Measurements from ENCODE around the gene PTPN21. TPM values are rescaled to one million over a fixed set of nuclear protein-coding genes. Genes with fewer than 3 reads are reported as not detected.

The PTPN21 gene
- 18.1 TPM for total RNA-seq

DNA sequence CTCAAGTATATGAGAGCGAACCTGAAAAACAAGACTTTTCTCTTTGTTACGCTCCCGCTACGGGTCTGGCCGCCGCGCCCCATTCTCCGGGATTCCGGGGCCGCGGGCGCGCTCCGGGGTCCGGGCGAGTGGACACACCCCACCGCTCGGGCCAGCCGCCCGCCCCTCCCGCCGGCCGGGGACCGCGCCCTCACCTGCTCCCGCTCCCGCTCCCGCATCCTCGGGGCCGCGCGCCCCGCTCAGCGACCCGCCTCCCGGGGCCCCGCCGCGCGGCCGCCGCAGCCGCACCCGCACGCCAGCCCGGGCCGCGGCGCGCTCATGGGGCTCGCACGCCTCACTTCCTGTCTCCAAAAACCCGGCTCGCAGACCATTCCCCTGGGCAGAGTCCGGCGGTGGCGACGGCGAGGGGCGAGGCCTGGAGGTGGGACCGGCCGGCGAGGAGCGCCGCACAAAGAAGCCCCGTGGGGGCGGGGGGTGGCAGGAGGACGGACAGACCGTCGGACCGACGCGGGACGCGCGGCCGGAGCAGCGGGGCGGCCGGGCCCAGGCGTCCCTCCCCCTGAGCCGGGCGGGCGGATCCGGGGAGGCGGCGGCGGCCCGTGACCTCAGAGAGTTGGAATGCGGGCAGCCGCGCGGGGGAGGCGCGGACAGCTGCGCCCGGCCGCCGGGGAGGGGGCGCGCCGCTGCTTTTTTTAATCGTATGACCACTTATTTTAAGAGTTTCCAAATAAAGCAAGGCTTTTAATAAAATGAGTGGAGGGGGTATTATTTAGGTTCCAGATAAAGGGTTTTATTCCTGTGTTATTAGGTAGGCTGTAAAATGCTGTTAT is at the start of gene PTPN21:
Gene PTPN21 (minus strand): TSS at position 551 of the 830 bp plus-strand sequence. CDS start 4,590 bp downstream, outside the sequence.
- H3K27ac ChIP-seq: peak within 1 kb of the TSS; percentile 90 to 96
- H3K27me3 ChIP-seq: no peaks in the 10 kb centered on the region
- H3K4me1 ChIP-seq: peaks cover 9 to 16% of the 10 kb centered on the region in 2 donors
- no peak for TF ChIP-seq CTCF (IDR thresholded peaks at IDR 0.05)
- peaks cover 4 to 5% of the 10 kb centered on the region in 2 donors for H3K36me3 ChIP-seq
- intact Hi-C loops (cut with DNase I): loop anchor here (2.0 to 10.0 kb wide), 6 partner anchors 62 to 1700 kb away; partner anchors contain the start of genes GALC, PSMC1, SPATA7 and TDP1
- DNase-seq (ENCODE audit: low spot score in 2 of 2): peak in 1 of 2 donors; percentile 88
- H3K4me3 ChIP-seq: peak within 1 kb of the TSS; percentile 93 to 94
- H3K9me3 ChIP-seq: no peaks in the 10 kb centered on the region

GRCh38 chr14:88604212-88604611 is 49.4 kb upstream of the PTPN21 start:
- peaks cover 73 to 82% of the 10 kb centered on the region in 2 donors for H3K36me3 ChIP-seq
- no peak overlapping the region for H3K27ac ChIP-seq
- TF ChIP-seq CTCF (IDR thresholded peaks at IDR 0.05): no peak
- H3K4me1 ChIP-seq: no peaks in the 10 kb centered on the region
- H3K4me3 ChIP-seq: no peak overlapping the region
- DNase-seq (ENCODE audit: low spot score in 2 of 2): no peak
- H3K27me3 ChIP-seq: no peaks in the 10 kb centered on the region
- H3K9me3 ChIP-seq: no peaks in the 10 kb centered on the region
- intact Hi-C loops (cut with DNase I): no loop called here

DNA sequence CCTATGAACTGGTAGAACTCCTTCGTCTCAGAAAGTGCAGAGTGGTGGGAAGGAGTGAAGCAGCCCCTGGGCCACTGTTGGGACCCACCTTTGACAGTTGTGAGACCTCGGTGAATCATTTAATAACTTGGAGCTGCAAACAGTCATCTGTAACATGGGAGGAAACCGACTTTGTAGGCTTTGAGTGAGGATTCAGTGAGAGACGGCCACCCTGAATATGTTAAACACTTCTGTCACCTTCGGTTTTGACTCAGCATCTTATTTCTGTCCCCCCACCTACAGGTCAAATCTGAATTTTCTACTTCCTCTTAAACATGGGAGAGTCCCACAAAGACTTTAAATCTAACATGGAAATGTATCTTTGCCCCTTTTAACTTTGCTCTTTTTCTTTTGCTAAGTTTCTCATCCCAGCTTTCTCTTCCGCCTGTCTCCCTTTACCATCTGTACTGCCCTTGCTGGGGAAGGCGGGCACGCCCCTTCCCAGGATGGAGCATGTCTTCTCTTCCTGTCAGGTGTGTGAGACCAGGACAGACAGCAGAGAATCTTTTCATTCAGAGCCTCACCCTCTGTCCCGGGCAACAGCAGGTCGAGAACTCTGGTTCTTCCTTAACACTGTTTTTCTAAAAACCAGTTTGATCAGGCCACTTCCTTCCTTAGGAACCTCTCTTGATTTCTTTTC is 45.1 kb upstream of the PTPN21 start:
- no peak for TF ChIP-seq CTCF (IDR thresholded peaks at IDR 0.05)
- Histone ChIP-seq H3K27me3 (no peaks in the 10 kb centered on the region), H3K4me1 (no peaks in the 10 kb centered on the region), H3K36me3 (peaks cover 73 to 78% of the 10 kb centered on the region in 2 donors), H3K4me3 (no peak overlapping the region), H3K27ac (no peak overlapping the region), H3K9me3 (no peaks in the 10 kb centered on the region)
- DNase-seq (ENCODE audit: low spot score in 2 of 2): no peak
- intact Hi-C loops (cut with DNase I): no loop called here

GRCh38 chr14:88599326-88599725 is 44.5 kb upstream of the PTPN21 start:
- Histone ChIP-seq H3K27me3 (no peaks in the 10 kb centered on the region), H3K4me1 (no peaks in the 10 kb centered on the region), H3K36me3 (peaks cover 71 to 74% of the 10 kb centered on the region in 2 donors), H3K9me3 (no peaks in the 10 kb centered on the region), H3K27ac (no peak overlapping the region), H3K4me3 (no peak overlapping the region)
- no peak for TF ChIP-seq CTCF (IDR thresholded peaks at IDR 0.05)
- intact Hi-C loops (cut with DNase I): no loop called here
- no peak for DNase-seq (ENCODE audit: low spot score in 2 of 2)

DNA sequence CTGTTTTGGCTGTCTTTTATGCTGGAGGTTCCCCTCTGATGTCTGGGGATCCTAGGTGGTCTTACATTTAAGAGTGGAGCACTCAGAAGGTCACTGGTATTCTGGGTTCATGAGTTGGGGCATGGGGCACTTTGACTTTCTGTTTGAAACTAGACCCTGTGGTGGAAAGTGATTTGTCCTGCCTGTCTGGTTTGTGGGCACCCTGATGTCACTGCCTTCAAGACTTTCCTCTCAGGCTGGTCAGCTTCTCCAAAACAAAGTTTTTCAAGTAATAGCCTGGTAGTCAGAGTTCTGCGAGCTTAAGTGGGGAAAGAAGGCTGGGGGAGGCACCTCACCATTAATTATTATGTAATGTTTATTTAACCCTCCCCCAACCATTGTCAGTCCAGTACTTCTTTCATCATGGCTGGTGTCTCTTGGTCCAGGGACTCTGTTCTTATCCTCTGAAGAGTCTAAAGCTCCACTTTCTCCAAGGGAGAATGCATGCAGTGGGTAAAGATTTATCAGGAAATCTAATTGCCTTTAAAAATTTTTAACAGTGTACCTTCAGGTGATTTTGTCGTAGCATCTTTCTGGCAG is 43.4 kb upstream of the PTPN21 start:
- intact Hi-C loops (cut with DNase I): no loop called here
- no peak for DNase-seq (ENCODE audit: low spot score in 2 of 2)
- no peak for TF ChIP-seq CTCF (IDR thresholded peaks at IDR 0.05)
- Histone ChIP-seq H3K4me1 (no peaks in the 10 kb centered on the region), H3K9me3 (no peaks in the 10 kb centered on the region), H3K36me3 (peaks cover 61 to 65% of the 10 kb centered on the region in 2 donors), H3K4me3 (no peak overlapping the region), H3K27me3 (no peaks in the 10 kb centered on the region), H3K27ac (no peak overlapping the region)
